HG03460 (cell line): Measurements from ENCODE around the gene ETFA.

Experiments
- ATAC-seq: cut with Tn5 transposase; IDR thresholded peaks from one replicate; pipeline ENCODE4 v1.9.1; 2021; ENCODE audit not compliant: unreplicated experiment

Gene ETFA

DNA sequence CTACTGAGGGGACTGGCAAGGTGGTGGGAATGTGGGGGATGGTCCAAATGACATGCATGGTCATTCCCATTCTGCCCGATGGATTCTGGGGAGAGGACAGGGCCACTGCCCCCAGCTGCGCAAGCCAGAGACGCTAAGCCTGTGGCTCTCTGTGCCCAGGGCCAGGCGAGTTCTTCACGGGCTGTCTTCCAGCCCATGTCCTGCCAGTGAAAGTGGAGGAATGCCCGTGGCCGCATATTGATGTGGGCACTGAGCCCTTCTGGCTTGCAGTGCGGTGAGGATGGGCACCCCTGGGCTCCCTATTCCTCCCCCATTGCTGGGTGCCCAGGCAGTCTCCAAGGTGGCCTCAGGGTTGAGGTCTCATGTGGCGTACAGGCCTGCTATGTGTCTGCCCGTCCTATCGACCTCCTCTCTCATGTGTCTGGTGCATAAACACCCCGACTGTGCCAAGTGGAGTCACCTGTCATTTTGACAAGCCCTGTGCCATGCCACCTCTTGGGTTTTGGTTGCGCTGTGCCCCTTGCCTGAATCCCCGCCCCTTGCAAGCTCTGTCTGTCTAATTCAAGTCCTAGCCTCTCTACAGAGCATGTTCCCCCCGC, 134.7 kb downstream of the ETFA start:
- no peak for ATAC-seq

DNA sequence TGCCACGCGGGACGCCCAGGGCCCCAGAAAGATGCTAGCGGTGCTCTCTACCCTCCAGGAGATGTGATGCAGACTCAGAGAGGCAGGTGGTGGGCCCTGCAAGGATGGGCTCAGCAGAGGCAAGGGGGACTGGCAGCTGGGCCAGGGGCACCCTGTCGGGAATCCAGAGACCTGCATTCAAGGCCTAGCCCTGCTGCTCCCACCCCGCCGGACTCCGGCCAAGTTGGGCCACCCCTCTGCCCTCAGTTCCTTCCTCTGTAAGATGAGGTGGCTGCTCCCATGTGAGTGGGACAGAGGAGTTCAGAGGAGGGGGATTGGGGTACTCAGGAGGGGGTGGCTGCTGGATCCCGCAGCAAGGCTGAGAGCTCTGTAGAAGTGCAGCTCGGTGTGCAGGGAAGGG, 135.2 kb downstream of the ETFA start:
- ATAC-seq: no peak

DNA sequence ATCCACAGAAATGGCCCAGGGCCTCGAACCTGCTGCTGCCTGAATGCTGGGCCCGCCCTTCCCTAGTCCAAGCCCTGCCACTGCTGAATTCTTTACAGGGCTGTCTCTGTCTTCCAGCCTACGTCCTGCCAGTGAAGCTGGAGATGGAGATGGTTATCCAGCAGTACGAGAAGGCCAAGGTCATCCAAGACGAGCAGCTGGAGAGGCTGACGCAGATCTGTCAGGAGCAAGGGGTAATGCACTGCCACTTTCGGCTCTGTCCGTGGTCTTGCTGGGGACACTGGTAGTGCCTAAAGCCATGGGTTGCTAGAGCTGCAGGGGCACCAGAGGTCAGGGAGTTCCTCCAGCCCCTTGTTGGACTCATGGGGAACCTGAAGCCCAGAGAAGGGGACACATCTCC, 135.8 kb downstream of the ETFA start:
- ATAC-seq: no peak

DNA sequence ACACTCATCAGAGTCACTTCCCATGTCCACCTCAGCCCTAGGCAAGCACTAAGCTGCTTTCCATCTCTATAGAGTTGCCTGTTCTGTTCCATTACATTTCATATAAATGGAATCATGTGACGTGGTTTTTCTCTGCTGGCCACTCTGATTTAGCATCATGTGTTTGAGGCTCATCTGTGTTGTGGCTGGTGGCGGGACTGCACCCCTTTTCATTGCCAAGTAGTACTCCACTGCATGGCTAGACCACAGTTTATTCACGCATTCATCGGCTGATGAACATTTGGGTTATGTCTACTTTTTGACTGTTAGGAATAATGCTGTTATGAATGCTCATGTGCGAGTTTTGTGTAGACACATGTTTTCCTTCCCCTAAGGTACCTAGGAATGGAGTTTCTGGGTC, 136.6 kb downstream of the ETFA start:
- ATAC-seq: no peak

- ATAC-seq: no peak
These were observed 137.9 kb downstream of the ETFA start for GRCh38 chr15:76173317-76173834.

DNA sequence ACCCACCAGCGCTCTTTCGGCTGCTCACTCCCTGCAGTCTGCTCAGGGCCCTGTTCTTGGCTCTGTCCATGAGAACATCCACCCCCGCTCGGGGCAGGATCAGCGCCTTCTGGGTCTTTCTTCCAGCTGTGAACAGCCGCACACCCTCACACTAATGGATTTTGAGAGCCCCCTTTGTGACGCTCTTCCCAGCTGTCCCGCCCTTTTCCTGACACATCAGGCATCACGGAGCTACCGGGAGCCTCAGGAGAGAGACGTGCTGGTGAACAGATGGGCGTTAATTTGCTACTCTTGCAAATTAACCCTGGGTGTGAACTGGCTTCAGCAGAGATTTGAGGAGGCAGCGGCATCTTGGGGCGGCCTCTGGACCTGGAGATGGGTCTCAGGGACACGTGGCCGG, 138.5 kb downstream of the ETFA start:
- ATAC-seq: no peak

GRCh38 chr15:76169911-76170800, 141.1 kb downstream of the ETFA start:
- ATAC-seq: no peak

- no peak for ATAC-seq
These were observed 142.3 kb downstream of the ETFA start for GRCh38 chr15:76169018-76169417.

GRCh38 chr15:76168237-76168984, 142.9 kb downstream of the ETFA start:
- ATAC-seq: no peak

GRCh38 chr15:76165951-76166350, 145.3 kb downstream of the ETFA start:
- ATAC-seq: no peak
